GM06990 (cell line): ENCODE data around the gene CRYGB.

Experiments
- DNase-seq: peaks from one replicate; pipeline ENCODE4 v3.0.0-alpha.2; 2011; ENCODE audit not compliant: insufficient read length; ENCODE audit errors: extremely low read depth
- H3K27me3 ChIP-seq: replicated peaks from 2 replicates; pipeline ENCODE4 v1.6.0; 2011; ENCODE audit warnings: low read length; ENCODE audit not compliant: control insufficient read depth, insufficient read depth
- H3K36me3 ChIP-seq: 2 replicates; pipeline ENCODE4 v1.5.1; 2011; ENCODE audit warnings: low read length; ENCODE audit not compliant: control insufficient read depth, insufficient read depth
- H3K4me3 ChIP-seq: replicated peaks from 2 replicates; pipeline ENCODE4 v1.5.1; 2011; ENCODE audit warnings: low read depth, mild to moderate bottlenecking, control low read depth, low read length
- TF ChIP-seq, protein P1 (sequence below): IDR thresholded peaks from 2 replicates; pipeline ENCODE4 v1.5.1; 2011; ENCODE audit warnings: low read length, control low read depth, mild to moderate bottlenecking, inconsistent platforms; ENCODE audit not compliant: insufficient read depth, poor library complexity, severe bottlenecking

The CRYGB gene

DNA sequence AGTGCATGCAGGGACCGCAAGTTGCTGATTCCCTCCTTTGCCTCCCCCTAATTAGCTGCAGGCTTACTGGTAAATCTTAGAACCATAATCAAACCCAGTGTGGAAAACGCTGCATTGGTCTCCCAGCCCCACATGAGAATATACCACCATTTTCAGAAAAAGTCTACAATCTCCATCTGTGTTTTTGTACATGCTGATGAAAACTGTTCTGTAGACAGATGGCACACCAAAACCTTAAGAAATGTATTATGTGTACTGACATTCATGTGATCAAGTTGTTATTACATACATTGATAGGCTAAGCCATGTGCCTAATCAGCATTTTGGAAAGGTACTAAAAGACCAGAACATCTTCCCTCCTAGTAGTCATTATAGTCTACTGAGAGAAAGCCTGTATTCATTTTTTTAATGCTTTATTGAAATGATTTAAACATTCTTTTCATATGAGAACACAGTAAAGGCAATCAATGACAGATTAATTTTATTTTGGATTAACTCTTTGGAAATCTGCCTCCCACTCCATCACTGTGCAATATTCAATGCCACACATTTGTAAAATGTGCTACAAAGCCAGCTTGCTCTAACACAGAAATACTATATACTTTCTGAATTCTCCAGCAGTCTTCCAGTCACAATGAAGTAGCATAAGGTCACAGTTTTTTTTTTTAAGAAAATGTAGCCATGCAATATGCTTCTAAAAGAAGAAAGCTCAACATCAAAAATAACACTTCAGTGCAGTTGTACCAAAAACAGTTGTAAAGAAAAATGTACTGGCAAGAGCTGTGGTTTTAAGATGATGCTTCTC, 19.2 kb upstream of the CRYGB start:
- Histone ChIP-seq H3K36me3 (no peaks in the 10 kb centered on the region), H3K27me3 (no peaks in the 10 kb centered on the region), H3K4me3 (no peak overlapping the region)
- TF ChIP-seq, protein P1, sequence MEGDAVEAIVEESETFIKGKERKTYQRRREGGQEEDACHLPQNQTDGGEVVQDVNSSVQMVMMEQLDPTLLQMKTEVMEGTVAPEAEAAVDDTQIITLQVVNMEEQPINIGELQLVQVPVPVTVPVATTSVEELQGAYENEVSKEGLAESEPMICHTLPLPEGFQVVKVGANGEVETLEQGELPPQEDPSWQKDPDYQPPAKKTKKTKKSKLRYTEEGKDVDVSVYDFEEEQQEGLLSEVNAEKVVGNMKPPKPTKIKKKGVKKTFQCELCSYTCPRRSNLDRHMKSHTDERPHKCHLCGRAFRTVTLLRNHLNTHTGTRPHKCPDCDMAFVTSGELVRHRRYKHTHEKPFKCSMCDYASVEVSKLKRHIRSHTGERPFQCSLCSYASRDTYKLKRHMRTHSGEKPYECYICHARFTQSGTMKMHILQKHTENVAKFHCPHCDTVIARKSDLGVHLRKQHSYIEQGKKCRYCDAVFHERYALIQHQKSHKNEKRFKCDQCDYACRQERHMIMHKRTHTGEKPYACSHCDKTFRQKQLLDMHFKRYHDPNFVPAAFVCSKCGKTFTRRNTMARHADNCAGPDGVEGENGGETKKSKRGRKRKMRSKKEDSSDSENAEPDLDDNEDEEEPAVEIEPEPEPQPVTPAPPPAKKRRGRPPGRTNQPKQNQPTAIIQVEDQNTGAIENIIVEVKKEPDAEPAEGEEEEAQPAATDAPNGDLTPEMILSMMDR = no peak
- no peak for DNase-seq

DNA sequence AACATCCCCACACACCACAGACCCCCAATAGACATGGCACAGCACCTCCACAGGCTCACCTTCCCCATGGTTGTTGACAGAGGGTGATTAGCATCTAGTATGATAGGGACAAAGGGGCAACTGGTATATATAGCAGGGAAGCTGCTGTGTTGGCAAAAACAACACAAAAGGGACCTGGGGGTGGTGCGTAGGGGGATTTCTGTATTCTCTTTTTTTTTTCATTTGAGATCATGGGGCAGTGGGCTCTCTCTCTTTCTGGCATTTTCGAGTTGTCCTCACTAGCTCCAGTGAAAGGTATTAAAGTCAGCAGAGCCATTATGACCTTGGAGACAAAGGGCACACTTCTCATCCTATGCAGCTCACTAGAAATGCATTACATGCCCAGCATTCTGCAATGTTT, 17.5 kb upstream of the CRYGB start, which contains the start of gene CRYGA:
Gene CRYGA (minus strand): TSS at position 101 of the 400 bp plus-strand sequence. CDS start 33 bp downstream, at position 68.
- Histone ChIP-seq H3K4me3 (no peak within 1 kb of the TSS), H3K27me3 (no peaks in the 10 kb centered on the region), H3K36me3 (no peaks in the 10 kb centered on the region)
- TF ChIP-seq, protein P1 = no peak
- no peak for DNase-seq

DNA sequence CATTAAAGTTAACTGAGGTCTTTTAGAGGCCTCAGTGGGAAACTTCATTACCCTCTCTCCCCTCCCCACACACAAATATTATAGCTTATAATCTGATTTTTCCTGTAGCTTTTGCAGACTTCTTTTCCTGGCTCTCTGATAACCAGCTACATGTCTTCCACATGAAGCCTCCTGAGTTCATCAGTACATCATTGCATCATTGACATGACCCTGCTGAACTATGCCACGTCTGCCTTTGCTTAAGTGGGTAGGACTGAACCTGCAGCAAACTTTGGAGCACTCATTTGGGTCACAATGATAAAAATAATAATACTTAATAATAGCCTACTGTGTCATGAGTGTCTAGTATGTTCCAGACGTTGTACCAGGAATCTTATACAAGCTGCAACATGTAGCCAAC, 10.5 kb upstream of the CRYGB start:
- no peak overlapping the region for H3K4me3 ChIP-seq
- TF ChIP-seq, protein P1 = no peak

DNA sequence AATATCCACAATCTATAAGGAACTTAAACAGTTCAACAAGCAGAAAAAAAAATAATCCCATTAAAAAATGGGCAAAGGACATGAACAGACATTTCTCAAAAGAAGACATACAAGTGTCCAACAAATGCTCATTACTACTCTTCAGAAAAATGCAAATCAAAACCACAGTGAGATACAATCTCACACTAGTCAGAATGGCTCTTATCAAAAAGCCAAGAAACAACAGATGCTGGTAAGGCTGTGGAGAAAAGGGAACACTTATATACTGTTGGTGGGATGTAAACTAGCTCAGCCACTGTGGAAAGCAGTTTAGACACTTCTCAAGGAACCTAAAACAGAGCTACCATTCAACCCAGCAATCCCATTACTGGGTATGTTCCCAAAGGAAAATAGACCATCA, 7.2 kb upstream of the CRYGB start:
- H3K36me3 ChIP-seq = no peaks in the 10 kb centered on the region
- no peak for DNase-seq
- no peaks in the 10 kb centered on the region for H3K27me3 ChIP-seq
- no peak overlapping the region for H3K4me3 ChIP-seq
- TF ChIP-seq, protein P1 = no peak

More for the DNA sequence above, 10.5 kb upstream of the CRYGB start:
- no peaks in the 10 kb centered on the region for H3K36me3 ChIP-seq
- no peaks in the 10 kb centered on the region for H3K27me3 ChIP-seq
- DNase-seq = no peak

DNA sequence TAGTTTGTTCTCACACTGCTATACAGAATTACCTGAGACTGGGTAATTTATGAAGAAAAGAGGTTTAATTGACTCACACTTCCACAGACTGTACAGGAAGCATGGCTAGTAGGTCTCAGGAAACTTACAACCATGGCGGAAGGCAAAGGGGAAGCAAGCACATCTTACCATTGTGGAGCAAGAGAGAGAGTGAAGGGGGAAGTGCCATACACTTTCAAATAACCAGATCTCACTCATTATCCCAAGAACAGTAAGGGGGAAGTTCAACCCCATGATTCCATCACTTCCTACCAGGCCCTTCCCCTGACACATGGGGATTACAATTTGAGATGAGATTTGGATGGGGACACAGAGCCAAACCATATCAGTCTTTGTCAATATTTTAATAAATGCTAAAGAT, 5.0 kb upstream of the CRYGB start:
- DNase-seq = no peak
- TF ChIP-seq, protein P1 = no peak
- Histone ChIP-seq H3K36me3 (no peaks in the 10 kb centered on the region), H3K4me3 (no peak overlapping the region), H3K27me3 (no peaks in the 10 kb centered on the region)
